Stimulated activated naive CD8-positive, alpha-beta T cell treated with anti-CD3 and anti-CD28 coated beads, Interleukin-15, Interleukin-2, amounts not matched to agents 100 ng/mL and 50 ng/mL, for 24 hours (primary cell): ENCODE data around the gene LY6G5B.

Source experiments
- H3K27ac Mint-ChIP-seq: one replicate; pipeline ENCODE4 v1.8.0; 2021; ENCODE audit warnings: mild to moderate bottlenecking, mixed read lengths
- H3K27me3 Mint-ChIP-seq: one replicate; pipeline ENCODE4 v1.8.0; 2021; ENCODE audit warnings: mixed read lengths
- H3K36me3 Mint-ChIP-seq: one replicate; pipeline ENCODE4 v1.8.0; 2021; ENCODE audit warnings: low read depth, mixed read lengths
- H3K4me1 Mint-ChIP-seq: one replicate; pipeline ENCODE4 v1.8.0; 2021; ENCODE audit warnings: low read depth, mixed read lengths
- H3K4me3 Mint-ChIP-seq: one replicate; pipeline ENCODE4 v1.8.0; 2021; ENCODE audit warnings: mild to moderate bottlenecking, mixed read lengths
- H3K9me3 Mint-ChIP-seq: one replicate; pipeline ENCODE4 v1.8.0; 2021; ENCODE audit warnings: mixed read lengths

LY6G5B gene

GRCh38 chr6:31655349-31656237 is 14.2 kb upstream of the LY6G5B start, which contains the start of gene APOM:
Gene APOM, plus strand, starts transcription at chr6:31655894. Its CDS starts 73 bp downstream, at chr6:31655967.
- Mint-ChIP-seq H3K36me3 (peaks cover 34% of the 10 kb centered on the region), H3K4me1 (peaks cover 73% of the 10 kb centered on the region), H3K27ac (peak within 1 kb of the TSS; percentile 26), H3K27me3 (no peaks in the 10 kb centered on the region), H3K4me3 (no peak within 1 kb of the TSS), H3K9me3 (no peaks in the 10 kb centered on the region)

DNA sequence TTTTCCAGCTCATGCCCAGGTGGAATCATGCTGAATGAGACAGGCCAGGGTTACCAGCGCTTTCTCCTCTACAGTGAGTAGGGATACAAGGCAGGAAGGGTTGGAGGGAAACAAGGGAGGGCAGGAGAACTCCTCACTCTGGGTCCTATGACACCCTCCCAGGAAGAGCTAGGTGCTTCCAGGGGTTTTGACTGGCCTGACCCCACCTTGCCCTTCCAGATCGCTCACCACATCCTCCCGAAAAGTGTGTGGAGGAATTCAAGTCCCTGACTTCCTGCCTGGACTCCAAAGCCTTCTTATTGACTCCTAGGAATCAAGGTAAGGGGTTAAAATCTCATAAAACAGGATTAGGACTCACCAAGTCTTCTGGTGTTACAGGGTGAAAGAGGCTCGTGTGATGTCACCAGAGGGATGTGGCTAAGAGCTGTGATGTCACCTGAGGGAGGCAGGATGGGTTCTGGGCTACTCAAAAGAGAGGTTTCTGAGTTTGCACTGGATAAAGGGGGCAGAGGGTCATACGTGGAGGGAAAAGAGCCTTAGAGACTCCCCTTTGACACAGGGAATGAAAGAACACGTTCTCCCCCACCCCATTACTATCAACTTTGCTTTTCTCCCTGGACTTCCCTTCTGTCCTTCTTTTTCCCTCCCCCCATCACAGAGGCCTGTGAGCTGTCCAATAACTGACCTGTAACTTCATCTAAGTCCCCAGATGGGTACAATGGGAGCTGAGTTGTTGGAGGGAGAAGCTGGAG is 12.2 kb upstream of the LY6G5B start:
- Mint-ChIP-seq H3K27ac (peak overlapping the region; percentile 72), H3K27me3 (no peaks in the 10 kb centered on the region), H3K4me3 (peak overlapping the region; percentile 96), H3K36me3 (peaks cover 32% of the 10 kb centered on the region), H3K9me3 (no peaks in the 10 kb centered on the region), H3K4me1 (peaks cover 76% of the 10 kb centered on the region)

DNA sequence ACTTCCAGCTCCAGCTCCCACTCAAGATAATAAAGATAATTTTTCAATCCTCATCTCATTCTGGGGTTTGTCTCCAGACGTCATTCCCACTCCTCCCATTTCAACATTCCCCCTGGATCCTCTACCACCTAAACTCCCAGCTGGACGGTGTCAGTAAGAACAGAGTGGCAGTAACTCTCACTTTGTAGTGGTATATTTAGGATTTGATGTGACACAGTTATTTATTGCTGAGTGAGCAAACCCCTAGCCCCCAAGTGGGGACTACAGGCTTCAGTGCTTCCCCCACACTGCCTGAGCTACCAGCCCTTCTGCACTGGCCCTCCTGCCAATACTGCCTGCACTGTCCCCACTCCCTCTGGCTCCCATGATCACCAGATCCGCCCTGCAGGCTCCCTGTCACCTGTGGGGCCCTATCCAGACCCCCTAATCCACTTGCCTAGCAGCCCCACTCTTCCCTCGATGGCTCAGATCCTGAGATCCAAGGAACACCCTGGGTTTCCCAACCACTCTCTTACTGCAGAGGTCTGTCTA is 11.6 kb upstream of the LY6G5B start:
- H3K4me3 Mint-ChIP-seq, result peak overlapping the region; percentile 96
- H3K27me3 Mint-ChIP-seq, result no peaks in the 10 kb centered on the region
- peak overlapping the region; percentile 72 for H3K27ac Mint-ChIP-seq
- peaks cover 36% of the 10 kb centered on the region for H3K36me3 Mint-ChIP-seq
- peaks cover 75% of the 10 kb centered on the region for H3K4me1 Mint-ChIP-seq
- no peaks in the 10 kb centered on the region for H3K9me3 Mint-ChIP-seq

DNA sequence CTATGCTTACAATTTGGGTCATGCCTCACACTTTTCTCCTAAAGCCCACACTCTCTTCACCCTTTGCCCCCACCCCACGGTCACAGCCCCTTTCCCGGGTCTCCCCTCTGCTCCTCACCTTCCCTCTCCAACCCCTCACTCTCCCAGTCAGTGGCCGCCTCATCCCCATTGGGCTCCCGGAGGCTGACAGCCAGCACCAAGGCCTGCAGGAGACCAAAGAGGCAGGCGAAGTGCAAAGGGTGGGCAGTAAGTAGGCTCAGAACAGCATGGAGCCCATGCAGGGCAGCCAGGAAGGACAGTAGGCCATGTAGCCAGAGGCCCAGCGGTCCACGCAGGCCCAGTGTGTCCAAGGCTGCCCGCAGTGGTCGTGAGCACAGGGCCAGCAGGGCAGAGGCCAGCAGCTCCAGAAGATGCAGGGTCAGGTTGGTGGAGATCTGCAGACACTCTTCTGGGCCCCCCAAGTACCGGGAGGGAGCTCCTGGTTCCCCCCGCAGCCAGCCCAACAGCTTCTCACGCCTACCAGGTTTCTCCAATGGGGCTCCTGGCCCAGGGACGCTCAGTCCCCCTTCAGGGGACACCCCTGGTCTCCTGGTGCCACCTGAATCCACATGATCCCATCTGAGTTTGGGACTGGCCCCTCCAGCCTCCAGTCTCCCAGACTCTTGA is 10.7 kb upstream of the LY6G5B start:
- H3K27me3 Mint-ChIP-seq, result no peaks in the 10 kb centered on the region
- no peaks in the 10 kb centered on the region for H3K9me3 Mint-ChIP-seq
- peaks cover 79% of the 10 kb centered on the region for H3K4me1 Mint-ChIP-seq
- peaks cover 44% of the 10 kb centered on the region for H3K36me3 Mint-ChIP-seq
- peak overlapping the region; percentile 96 for H3K27ac Mint-ChIP-seq
- H3K4me3 Mint-ChIP-seq, result peak overlapping the region; percentile 96

DNA sequence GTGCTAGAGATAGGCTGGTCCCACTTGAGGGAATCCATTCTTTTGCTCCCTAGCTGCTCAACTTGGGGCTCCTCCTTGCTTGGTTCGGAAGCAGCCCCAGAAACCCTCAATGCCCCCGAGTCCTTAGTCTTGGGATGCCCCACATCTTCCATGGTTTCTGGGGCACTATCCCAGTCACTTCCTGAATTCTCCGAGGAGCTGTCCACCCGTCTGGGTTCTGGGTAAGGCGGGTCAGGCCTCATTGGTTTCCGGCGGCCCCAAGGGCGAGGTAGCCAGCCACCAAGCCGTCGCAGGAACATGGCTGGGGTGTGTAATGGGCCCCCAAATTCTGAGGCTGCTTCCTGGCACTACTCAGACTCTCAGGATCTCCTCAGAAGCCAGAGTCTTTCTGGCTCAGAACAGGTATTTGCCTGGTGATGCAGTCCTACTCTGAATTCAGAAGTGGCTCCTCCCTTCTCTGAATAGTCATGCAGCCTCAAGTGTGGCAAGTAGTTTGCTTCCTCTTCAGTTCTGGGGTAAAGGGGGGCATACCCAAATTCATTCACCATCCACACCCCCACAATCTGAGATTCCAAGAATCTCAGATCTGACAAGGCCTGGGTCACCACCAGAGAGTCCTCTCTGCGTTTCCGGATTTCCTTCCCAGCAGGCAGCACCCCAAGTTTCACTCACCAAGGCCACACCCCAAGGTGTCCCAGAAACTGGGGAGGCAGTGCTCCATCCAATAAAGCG is 10.0 kb upstream of the LY6G5B start:
- Mint-ChIP-seq H3K9me3 (no peaks in the 10 kb centered on the region), H3K27me3 (no peaks in the 10 kb centered on the region), H3K36me3 (peaks cover 51% of the 10 kb centered on the region), H3K4me3 (peak overlapping the region; percentile 96), H3K27ac (peak overlapping the region; percentile 96), H3K4me1 (peaks cover 86% of the 10 kb centered on the region)

GRCh38 chr6:31660381-31661261 is 9.2 kb upstream of the LY6G5B start, which contains the start of gene C6orf47:
Gene C6orf47, minus strand, starts transcription at chr6:31660778. Its CDS starts 831 bp downstream, at chr6:31659947.
- Mint-ChIP-seq H3K9me3 (no peaks in the 10 kb centered on the region), H3K27me3 (no peaks in the 10 kb centered on the region), H3K4me3 (peak within 1 kb of the TSS; percentile 96), H3K36me3 (peaks cover 53% of the 10 kb centered on the region), H3K27ac (peak within 1 kb of the TSS; percentile 96), H3K4me1 (peaks cover 83% of the 10 kb centered on the region)

DNA sequence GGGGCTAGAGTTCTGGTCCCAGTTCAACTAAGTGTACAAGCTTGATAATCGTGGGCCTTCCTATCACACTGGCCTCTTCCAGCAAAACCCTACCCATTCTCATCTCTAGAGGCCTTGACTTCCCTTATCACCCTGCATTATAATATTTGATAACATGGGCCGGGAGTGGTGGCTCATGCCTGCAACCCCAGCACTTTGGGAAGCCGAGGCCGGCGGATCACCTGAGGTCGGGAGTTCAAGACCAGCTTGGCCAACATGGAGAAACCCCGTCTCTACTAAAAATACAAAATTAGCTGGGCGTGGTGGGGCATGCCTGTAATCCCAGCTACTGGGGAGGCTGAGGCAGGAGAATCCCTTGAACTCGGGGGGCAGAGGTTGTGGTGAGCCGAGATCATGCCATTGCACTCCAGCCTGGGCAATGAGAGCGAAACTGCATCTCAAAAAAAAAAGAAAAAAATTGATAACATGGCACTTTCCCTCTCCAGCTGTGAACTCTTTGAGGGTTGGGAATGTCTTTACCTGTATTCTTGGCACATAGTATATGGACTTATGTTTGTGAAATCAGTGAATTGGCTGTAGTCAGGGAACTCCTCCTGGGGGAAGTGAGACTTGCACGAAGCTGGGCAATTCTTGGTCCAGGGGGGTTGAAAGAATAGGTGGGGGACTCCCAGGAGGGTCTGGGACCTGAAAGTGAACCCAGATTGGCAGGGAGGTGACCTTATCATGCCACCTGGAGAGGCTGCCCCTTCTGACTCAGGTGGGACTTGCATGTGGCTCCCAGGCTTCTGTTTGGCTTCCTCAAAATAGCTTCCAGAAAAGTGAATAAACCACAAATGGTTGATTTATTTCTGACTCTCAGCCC is 8.3 kb upstream of the LY6G5B start:
- Mint-ChIP-seq H3K27ac (peak overlapping the region; percentile 87), H3K9me3 (no peaks in the 10 kb centered on the region), H3K4me1 (peaks cover 82% of the 10 kb centered on the region), H3K27me3 (no peaks in the 10 kb centered on the region), H3K36me3 (peaks cover 60% of the 10 kb centered on the region), H3K4me3 (peak overlapping the region; percentile 96)

DNA sequence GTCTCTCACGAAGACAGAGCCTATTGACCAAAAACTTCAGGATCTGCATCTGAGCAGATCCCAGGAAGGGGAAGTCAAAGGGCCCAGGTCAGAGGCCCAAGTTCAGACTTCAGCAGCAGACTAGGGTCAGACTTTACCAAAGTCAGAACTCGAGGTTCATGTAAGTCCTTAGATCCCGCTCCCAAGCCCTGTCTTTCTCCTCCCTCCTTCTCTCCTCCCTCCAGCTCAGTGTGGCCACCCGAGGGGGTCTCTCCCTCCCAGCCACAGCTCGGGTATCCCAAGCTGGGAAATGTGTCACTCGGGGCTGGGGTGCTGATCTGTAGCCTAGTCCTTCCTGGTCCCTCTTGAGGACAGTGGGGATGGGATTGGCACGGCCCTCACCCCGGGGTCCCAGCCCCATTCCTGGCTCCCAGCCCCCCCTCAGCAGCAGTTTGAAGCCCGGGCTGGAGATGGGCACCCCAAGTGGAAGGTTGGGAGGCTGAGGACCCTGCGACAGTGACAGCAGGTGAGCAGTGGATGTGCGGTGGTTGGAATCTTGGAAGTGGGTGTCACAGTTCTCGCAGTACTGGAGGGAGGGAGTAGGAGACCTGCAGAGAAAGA is 7.6 kb upstream of the LY6G5B start:
- Mint-ChIP-seq H3K4me3 (peak overlapping the region; percentile 45), H3K9me3 (no peaks in the 10 kb centered on the region), H3K36me3 (peaks cover 61% of the 10 kb centered on the region), H3K27me3 (no peaks in the 10 kb centered on the region), H3K27ac (peak overlapping the region; percentile 41), H3K4me1 (peaks cover 83% of the 10 kb centered on the region)

- H3K4me3 Mint-ChIP-seq, result peak overlapping the region; percentile 98
- H3K27me3 Mint-ChIP-seq, result no peaks in the 10 kb centered on the region
- H3K27ac Mint-ChIP-seq, result peak overlapping the region; percentile 97
- H3K9me3 Mint-ChIP-seq, result no peaks in the 10 kb centered on the region
- peaks cover 62% of the 10 kb centered on the region for H3K36me3 Mint-ChIP-seq
- H3K4me1 Mint-ChIP-seq, result peaks cover 85% of the 10 kb centered on the region
Measured at GRCh38 chr6:31663126-31663960, 6.4 kb upstream of the LY6G5B start.

- no peaks in the 10 kb centered on the region for H3K27me3 Mint-ChIP-seq
- peaks cover 84% of the 10 kb centered on the region for H3K4me1 Mint-ChIP-seq
- peaks cover 70% of the 10 kb centered on the region for H3K36me3 Mint-ChIP-seq
- H3K4me3 Mint-ChIP-seq, result peak overlapping the region; percentile 98
- H3K27ac Mint-ChIP-seq, result peak overlapping the region; percentile 97
- no peaks in the 10 kb centered on the region for H3K9me3 Mint-ChIP-seq
Measured at GRCh38 chr6:31663961-31664789, 5.6 kb upstream of the LY6G5B start.
